ENCODE data around the gene LPCAT3. TPM values are rescaled to one million over a fixed set of nuclear protein-coding genes. Genes with fewer than 3 reads are reported as not detected.

The LPCAT3 gene
- polyA plus RNA-seq, 1 experiment = 37.6 TPM

- ChIA-PET POLR2A (interaction anchor here (0.5 to 0.6 kb wide), 2 partner anchors 41 to 53 kb away, joined by 3 read pairs; no protein-coding TSS in a partner anchor), CTCF (interaction anchor here (0.7 to 5.7 kb wide), 5 partner anchors 41 to 143 kb away, joined by 3 to 49 read pairs (median 4); partner anchors contain the start of gene C1RL)
- H3K27ac ChIP-seq (ENCODE audit: low read depth, low read length) = no peak overlapping the region
- H3K4me3 ChIP-seq (ENCODE audit: low read depth, low read length) = no peak overlapping the region
- no peak for DNase-seq (ENCODE audit: low read depth, low spot score)
- H3K9me3 ChIP-seq (ENCODE audit: control insufficient read depth, insufficient read depth, low read length) = no peaks in the 10 kb centered on the region; the same call in 1 of the 2 replicates
- H3K27me3 ChIP-seq (ENCODE audit: control insufficient read depth, insufficient read depth, low read length) = no peaks in the 10 kb centered on the region
- no peak for TF ChIP-seq CTCF (IDR thresholded peaks at IDR 0.05; ENCODE audit: low read depth, low read length)
These were observed 51.9 kb downstream of the LPCAT3 start for GRCh38 chr12:6966351-6966750.

- Histone ChIP-seq H3K4me3 (ENCODE audit: low read depth, low read length) (no peak overlapping the region), H3K9me3 (ENCODE audit: control insufficient read depth, insufficient read depth, low read length) (no peaks in the 10 kb centered on the region; the same call in 1 of the 2 replicates), H3K27me3 (ENCODE audit: control insufficient read depth, insufficient read depth, low read length) (no peaks in the 10 kb centered on the region), H3K27ac (ENCODE audit: low read depth, low read length) (no peak overlapping the region)
- no peak for TF ChIP-seq CTCF (IDR thresholded peaks at IDR 0.05; ENCODE audit: low read depth, low read length)
- ChIA-PET CTCF (interaction anchor here (0.7 to 5.7 kb wide), 6 partner anchors 21 to 144 kb away, joined by 3 to 49 read pairs (median 6); partner anchors contain the start of genes C12orf57, C1RL and RNU7-1), POLR2A (interaction anchor here (0.5 to 0.6 kb wide), 2 partner anchors 40 to 54 kb away, joined by 3 read pairs; no protein-coding TSS in a partner anchor)
- DNase-seq (ENCODE audit: low read depth, low spot score) = no peak
These were observed 52.6 kb downstream of the LPCAT3 start for GRCh38 chr12:6965714-6966113.

- Histone ChIP-seq H3K9me3 (ENCODE audit: control insufficient read depth, insufficient read depth, low read length) (no peaks in the 10 kb centered on the region), H3K27ac (ENCODE audit: low read depth, low read length) (peak overlapping the region; percentile 68), H3K4me3 (ENCODE audit: low read depth, low read length) (no peak overlapping the region), H3K27me3 (ENCODE audit: control insufficient read depth, insufficient read depth, low read length) (no peaks in the 10 kb centered on the region)
- peak; percentile 85 for TF ChIP-seq CTCF (IDR thresholded peaks at IDR 0.05; ENCODE audit: low read depth, low read length)
- DNase-seq (ENCODE audit: low read depth, low spot score) = peak; percentile 79
- POLR2A ChIA-PET = interaction anchor here (1.3 to 1.4 kb wide), 2 partner anchors 21 to 40 kb away, joined by 3 to 14 read pairs; partner anchors contain the start of genes C12orf57 and RNU7-1
- CTCF ChIA-PET = interaction anchor here (0.6 to 5.7 kb wide), 22 partner anchors 9 to 144 kb away, joined by 3 to 49 read pairs (median 4); partner anchors contain the start of genes C12orf57, RNU7-1 and SPSB2
These were observed 53.1 kb downstream of the LPCAT3 start for GRCh38 chr12:6965026-6965661.

- H3K4me3 ChIP-seq (ENCODE audit: low read depth, low read length) = no peak overlapping the region
- H3K27ac ChIP-seq (ENCODE audit: low read depth, low read length) = peak overlapping the region; percentile 68
- ChIA-PET POLR2A (interaction anchor here (1.2 to 1.4 kb wide), 3 partner anchors 17 to 39 kb away, joined by 3 to 14 read pairs (median 3); partner anchors contain the start of genes C12orf57 and RNU7-1), CTCF (interaction anchor here (0.6 to 5.7 kb wide), 20 partner anchors 9 to 129 kb away, joined by 3 to 49 read pairs (median 4); partner anchors contain the start of genes C12orf57, RNU7-1 and SPSB2)
- H3K27me3 ChIP-seq (ENCODE audit: control insufficient read depth, insufficient read depth, low read length) = no peaks in the 10 kb centered on the region
- DNase-seq (ENCODE audit: low read depth, low spot score) = no peak
- H3K9me3 ChIP-seq (ENCODE audit: control insufficient read depth, insufficient read depth, low read length) = no peaks in the 10 kb centered on the region
- TF ChIP-seq CTCF (IDR thresholded peaks at IDR 0.05; ENCODE audit: low read depth, low read length) = no peak
These were observed 53.7 kb downstream of the LPCAT3 start for GRCh38 chr12:6964605-6965025.

Measured in AG04450 (cell line).